Endothelial cell of umbilical vein (primary cell): ENCODE data around the gene SHROOM2. TPM values are rescaled to one million over a fixed set of nuclear protein-coding genes. Genes with fewer than 3 reads are reported as not detected.

Experiments
- BruUV-seq: library from RNA; stranded (reverse); fragments of 400-500 nt; replicated peaks from 2 replicates; lab custom pipeline; 2021; lab: Mats Ljungman, UMichigan
- CTCF ChIA-PET: fragments of 300-600, 350-600 bp; sonication (Branson Sonifier 250); formaldehyde crosslinking; loops from one replicate; lab custom pipeline; 2021; ENCODE audit warnings: antibody characterized with exemption, inconsistent platforms; lab: Charles Lee
- POLR2A ChIA-PET: fragments of 300-600, 350-600 bp; sonication (Branson Sonifier 250); formaldehyde crosslinking; loops from one replicate; lab custom pipeline; 2021; ENCODE audit warnings: antibody characterized with exemption, inconsistent platforms; lab: Charles Lee
- DNase-seq: peaks from one replicate; pipeline ENCODE4 v3.0.0-alpha.2; 2011; ENCODE audit warnings: low read depth, low spot score
- FAIRE-seq: peaks from 2 replicates; lab custom pipeline; 2011; peaks lifted over from hg19 to GRCh38; lab: Jason Lieb, UNC
- H2AFZ ChIP-seq: 2 replicates; pipeline ENCODE4 v1.6.0; 2012; ENCODE audit warnings: low read depth, low read length, control low read depth, inconsistent platforms
- H3K27ac ChIP-seq: 2 replicates; pipeline ENCODE4 v1.5.1; 2011; ENCODE audit warnings: low read depth, mild to moderate bottlenecking, control low read depth, low read length, moderate library complexity; ENCODE audit not compliant: insufficient read depth
- H3K27me3 ChIP-seq, 2 experiments: 2 replicates each; pipeline versions ENCODE4 v1.6.0 to v1.6.1; 2011; ENCODE audit warnings: low read length in 2 of 2, mixed read lengths in 1 of 2; ENCODE audit not compliant: control insufficient read depth in 2 of 2, insufficient read depth in 2 of 2
- H3K36me3 ChIP-seq, 2 experiments: 2 replicates in 1 of 2; 3 replicates in 1 of 2; pipeline ENCODE4 v1.5.1; 2011; ENCODE audit warnings: low read length in 2 of 2, mild to moderate bottlenecking in 1 of 2, moderate library complexity in 1 of 2; ENCODE audit not compliant: control insufficient read depth in 2 of 2, insufficient read depth in 2 of 2; ENCODE audit errors: extremely low read depth in 1 of 2
- H3K4me1 ChIP-seq: 3 replicates; pipeline ENCODE4 v1.5.1; 2011; ENCODE audit warnings: mild to moderate bottlenecking, low read length; ENCODE audit not compliant: control insufficient read depth, insufficient read depth; ENCODE audit errors: extremely low read depth
- H3K4me2 ChIP-seq: 2 replicates; pipeline ENCODE4 v1.6.1; 2011; ENCODE audit warnings: low read length, control low read depth, mixed read lengths; ENCODE audit not compliant: insufficient read depth
- H3K4me3 ChIP-seq, 3 experiments: fragments of 200-600 bp in 1 of 3; sonication (generic), shearing (Covaris generic) in 1 of 3; replicated peaks in 1 of 3; 2 replicates each; pipeline ENCODE4 v1.5.1; 2011 to 2016; ENCODE audit warnings: control low read depth in 3 of 3, low read length in 3 of 3, mild to moderate bottlenecking in 2 of 3, inconsistent platforms in 1 of 3, low read depth in 1 of 3, moderate library complexity in 1 of 3; ENCODE audit not compliant: insufficient read depth in 1 of 3
- H3K79me2 ChIP-seq: 2 replicates; pipeline ENCODE4 v1.6.0; 2012; ENCODE audit warnings: low read length, inconsistent platforms; ENCODE audit not compliant: control insufficient read depth, insufficient read depth
- H3K9ac ChIP-seq: replicated peaks from 2 replicates; pipeline ENCODE3; 2011; ENCODE audit warnings: low read length, control low read depth; ENCODE audit not compliant: insufficient read depth; ENCODE audit errors: extremely low read depth
- H3K9me1 ChIP-seq: replicated peaks from 3 replicates; pipeline ENCODE4 v1.6.0; 2011; ENCODE audit warnings: mild to moderate bottlenecking, low read length; ENCODE audit not compliant: control insufficient read depth, insufficient read depth; ENCODE audit errors: extremely low read depth
- H3K9me3 ChIP-seq: replicated peaks from 2 replicates; pipeline ENCODE4 v1.5.1; 2012; ENCODE audit warnings: low read length, inconsistent platforms; ENCODE audit not compliant: control insufficient read depth, insufficient read depth
- H4K20me1 ChIP-seq: replicated peaks from 2 replicates; pipeline ENCODE3; 2011; ENCODE audit warnings: mild to moderate bottlenecking, low read length; ENCODE audit not compliant: control insufficient read depth, insufficient read depth; ENCODE audit errors: extremely low read depth
- CTCF ChIP-seq, 2 donors: IDR thresholded peaks; 1 replicate in 1 of 2; 2 replicates in 1 of 2; pipeline ENCODE4 v1.5.1; 2011; ENCODE audit warnings: low read length in 2 of 2, mild to moderate bottlenecking in 2 of 2, moderate library complexity in 2 of 2, control low read depth in 1 of 2, inconsistent platforms in 1 of 2, low read depth in 1 of 2; ENCODE audit not compliant: insufficient read depth in 1 of 2; ENCODE audit errors: extremely low read depth in 1 of 2
- EZH2 ChIP-seq: IDR thresholded peaks from 2 replicates; pipeline ENCODE4 v1.6.1; 2012; ENCODE audit warnings: borderline replicate concordance, low read depth, mild to moderate bottlenecking, moderate library complexity, low read length, inconsistent platforms; ENCODE audit not compliant: severe bottlenecking
- FOS ChIP-seq: IDR thresholded peaks from 2 replicates; pipeline ENCODE4 v1.6.1; 2011; ENCODE audit warnings: mild to moderate bottlenecking, low read length, moderate library complexity, borderline replicate concordance; ENCODE audit not compliant: insufficient read depth
- GATA2 ChIP-seq: IDR thresholded peaks from 2 replicates; pipeline ENCODE4 v1.7.0; 2011; ENCODE audit warnings: low read depth, mild to moderate bottlenecking, moderate library complexity, mixed read lengths, low read length; ENCODE audit not compliant: insufficient read length, insufficient read depth
- JUN ChIP-seq: IDR thresholded peaks from 2 replicates; pipeline ENCODE4 v1.6.1; 2011; ENCODE audit warnings: borderline replicate concordance, low read depth; ENCODE audit not compliant: insufficient read length, insufficient read depth
- MAX ChIP-seq: IDR thresholded peaks from 2 replicates; pipeline ENCODE4 v1.6.1; 2011; ENCODE audit not compliant: insufficient read depth, insufficient read length
- MYC ChIP-seq: IDR thresholded peaks from one replicate; pipeline ENCODE4 v1.6.1; 2011; ENCODE audit warnings: mild to moderate bottlenecking, low read depth, low read length
- POLR2A ChIP-seq: IDR thresholded peaks from 2 replicates; pipeline ENCODE4 v1.6.1; 2012; ENCODE audit warnings: low read depth, mild to moderate bottlenecking, control low read depth, low read length
- POLR2AphosphoS5 ChIP-seq: IDR thresholded peaks from 2 replicates; pipeline ENCODE4 v1.6.1; 2012; ENCODE audit warnings: low read depth, mild to moderate bottlenecking, control low read depth, low read length, moderate library complexity; ENCODE audit not compliant: insufficient read depth
- dilution Hi-C: fragments of 300-500 bp; cut with MboI; formaldehyde crosslinking; loops from one replicate; pipeline ENCODE4 v1.15.0; 2019; ENCODE audit warnings: low sequenced_read_pairs; ENCODE audit not compliant: extremely low pct_ligation_motif_present
- intact Hi-C: fragments of 100-400 bp; cut with micrococcal nuclease; formaldehyde crosslinking; loops from one replicate; pipeline ENCODE4 v1.10.0; 2022
- polyA plus RNA-seq, 4 experiments: library from polyadenylated mRNA; depleted of rRNA in 3 of 4; stranded (reverse) in 3 of 4; unstranded in 1 of 4; fragments of >200 nt; gene quantifications; 2 replicates each; pipeline versions ENCODE4 v1.2.1 to v1.2.3, GENCODE V29; 2011 to 2012; ENCODE audit warnings: missing spikeins in 1 of 4
- total RNA-seq: library from RNA; stranded (reverse); gene quantifications from 2 replicates; pipeline ENCODE4 v1.2.3, GENCODE V29; 2021

Gene SHROOM2
- total and polyA plus RNA-seq, 2 donors (not counting 3 experiments of a cell fraction or from before 2014, with no cell fraction given) = 3.7 to 11.8 TPM

GRCh38 chrX:9851890-9852289, 65.7 kb downstream of the SHROOM2 start:
- ChIA-PET CTCF (no interaction called here), POLR2A (no interaction called here)
- Histone ChIP-seq H3K27ac (no peak overlapping the region), H3K79me2 (peaks cover 3% of the 10 kb centered on the region), H3K4me3 (no peak overlapping the region), H3K36me3 (no peaks in the 10 kb centered on the region), H2AFZ (no peak overlapping the region), H3K9ac (no peak overlapping the region), H3K27me3 (no peaks in the 10 kb centered on the region), H4K20me1 (no peaks in the 10 kb centered on the region), H3K9me1 (no peaks in the 10 kb centered on the region), H3K4me1 (peaks cover 25% of the 10 kb centered on the region), H3K4me2 (no peak overlapping the region), H3K9me3 (no peaks in the 10 kb centered on the region)
- TF ChIP-seq POLR2A (no peak), JUN (no peak), EZH2 (no peak), CTCF (IDR thresholded peaks at IDR 0.05; ENCODE audit: extremely low read depth in 1 of 2, insufficient read depth in 1 of 2, low read depth in 1 of 2, low read length in 2 of 2) (no peak), FOS (no peak), MAX (no peak), POLR2AphosphoS5 (no peak), MYC (no peak), GATA2 (no peak)
- FAIRE-seq (no peak), DNase-seq (no peak)
- intact Hi-C loops = loop anchor here (10.0 kb wide), 1 partner anchor 387 kb away; the partner anchor contains the start of gene TBL1X
- dilution Hi-C loops = no loop called here
- BruUV-seq = no TSS peak
